ENCODE results near the gene RBM19.

The RBM19 gene

DNA sequence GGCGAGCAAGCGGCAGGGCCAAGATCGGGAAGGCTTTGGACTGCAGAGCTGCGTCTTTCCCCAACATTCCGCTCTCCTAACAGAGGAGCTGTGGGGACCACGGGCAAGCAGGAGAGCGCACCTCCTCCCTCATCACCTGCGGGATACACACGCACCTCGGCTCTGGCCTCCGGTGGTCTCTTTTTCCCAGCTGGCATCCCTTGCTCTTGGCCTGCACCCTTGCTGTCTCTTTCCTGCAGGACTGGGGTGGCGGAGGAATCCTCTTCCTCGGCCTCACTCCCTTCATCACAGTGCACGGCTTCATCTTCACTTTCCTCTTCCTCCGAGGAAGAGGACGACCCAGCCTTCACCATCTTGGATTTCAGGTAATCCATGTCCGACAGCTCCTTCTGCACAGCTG, 8.5 kb downstream of the RBM19 start:
- Histone ChIP-seq H3K9me3 (replicated peaks; ENCODE audit: insufficient read depth, low read length) (no peaks in the 10 kb centered on the region), H4K20me1 (ENCODE audit: insufficient read depth, low read length) (no peaks in the 10 kb centered on the region), H3F3A (ENCODE audit: insufficient read depth, low read length) (no peaks in the 10 kb centered on the region), H3K4me3 (ENCODE audit: low read length) (no peak overlapping the region), H3K36me3 (replicated peaks; ENCODE audit: insufficient read depth, low read length) (no peaks in the 10 kb centered on the region), H2AFZ (ENCODE audit: low read length) (no peak overlapping the region), H3K27me3 (replicated peaks; ENCODE audit: insufficient read depth, low read length) (no peaks in the 10 kb centered on the region), H3K4me1 (ENCODE audit: low read length) (no peaks in the 10 kb centered on the region), H3K9me2 (replicated peaks; ENCODE audit: insufficient read depth, low read length) (no peaks in the 10 kb centered on the region), H3K79me2 (ENCODE audit: low read length) (no peaks in the 10 kb centered on the region), H3K4me2 (ENCODE audit: low read depth, low read length) (no peak overlapping the region), H3K27ac (ENCODE audit: low read length) (no peak overlapping the region), H3K9ac (ENCODE audit: low read length) (no peak overlapping the region)
- no peak for TF ChIP-seq CTCF (IDR thresholded peaks at IDR 0.05; ENCODE audit: low read length)
- TF ChIP-seq EZH2 (optimal IDR thresholded peaks at IDR 0.05; ENCODE audit: low read depth, low read length), result no peak
- no peak for TF ChIP-seq EZH2phosphoT487 (IDR thresholded peaks at IDR 0.05; ENCODE audit: low read length)
- DNase-seq, result no peak

GRCh38 chr12:113955109-113955970, 10.8 kb downstream of the RBM19 start:
- DNase-seq, result no peak
- H3K4me2 ChIP-seq (ENCODE audit: low read depth, low read length), result no peak overlapping the region
- TF ChIP-seq CTCF (IDR thresholded peaks at IDR 0.05; ENCODE audit: low read length) (peak; percentile 34; the same call in 1 of the 2 replicates), EZH2phosphoT487 (IDR thresholded peaks at IDR 0.05; ENCODE audit: low read length) (no peak)

GRCh38 chr12:113954547-113954946, 11.6 kb downstream of the RBM19 start:
- Histone ChIP-seq H3F3A (ENCODE audit: insufficient read depth, low read length) (no peaks in the 10 kb centered on the region), H3K9me3 (replicated peaks; ENCODE audit: insufficient read depth, low read length) (no peaks in the 10 kb centered on the region), H3K79me2 (ENCODE audit: low read length) (no peaks in the 10 kb centered on the region), H4K20me1 (ENCODE audit: insufficient read depth, low read length) (no peaks in the 10 kb centered on the region), H2AFZ (ENCODE audit: low read length) (no peak overlapping the region), H3K9me2 (replicated peaks; ENCODE audit: insufficient read depth, low read length) (no peaks in the 10 kb centered on the region), H3K36me3 (replicated peaks; ENCODE audit: insufficient read depth, low read length) (no peaks in the 10 kb centered on the region), H3K4me1 (ENCODE audit: low read length) (no peaks in the 10 kb centered on the region), H3K4me2 (ENCODE audit: low read depth, low read length) (no peak overlapping the region), H3K4me3 (ENCODE audit: low read length) (no peak overlapping the region), H3K27ac (ENCODE audit: low read length) (no peak overlapping the region), H3K9ac (ENCODE audit: low read length) (no peak overlapping the region), H3K27me3 (replicated peaks; ENCODE audit: insufficient read depth, low read length) (no peaks in the 10 kb centered on the region)
- no peak for DNase-seq
- no peak for TF ChIP-seq EZH2 (optimal IDR thresholded peaks at IDR 0.05; ENCODE audit: low read depth, low read length)
- no peak for TF ChIP-seq EZH2phosphoT487 (IDR thresholded peaks at IDR 0.05; ENCODE audit: low read length)
- TF ChIP-seq CTCF (IDR thresholded peaks at IDR 0.05; ENCODE audit: low read length), result no peak

More at GRCh38 chr12:113955109-113955970, 10.8 kb downstream of the RBM19 start:
- Histone ChIP-seq H3K4me1 (ENCODE audit: low read length) (no peaks in the 10 kb centered on the region), H3K4me3 (ENCODE audit: low read length) (no peak overlapping the region), H3F3A (ENCODE audit: insufficient read depth, low read length) (no peaks in the 10 kb centered on the region), H4K20me1 (ENCODE audit: insufficient read depth, low read length) (no peaks in the 10 kb centered on the region), H3K79me2 (ENCODE audit: low read length) (no peaks in the 10 kb centered on the region), H3K27me3 (replicated peaks; ENCODE audit: insufficient read depth, low read length) (no peaks in the 10 kb centered on the region), H2AFZ (ENCODE audit: low read length) (no peak overlapping the region), H3K27ac (ENCODE audit: low read length) (no peak overlapping the region), H3K9ac (ENCODE audit: low read length) (no peak overlapping the region), H3K9me3 (replicated peaks; ENCODE audit: insufficient read depth, low read length) (no peaks in the 10 kb centered on the region), H3K36me3 (replicated peaks; ENCODE audit: insufficient read depth, low read length) (no peaks in the 10 kb centered on the region), H3K9me2 (replicated peaks; ENCODE audit: insufficient read depth, low read length) (no peaks in the 10 kb centered on the region)
